Measurements from ENCODE around the gene PRRT3.
"Not testable (repeated sequence)": the region's sequence is repeated elsewhere in the genome, so short reads cannot be mapped to it uniquely, and the experiment has no call there.

Gene PRRT3

DNA sequence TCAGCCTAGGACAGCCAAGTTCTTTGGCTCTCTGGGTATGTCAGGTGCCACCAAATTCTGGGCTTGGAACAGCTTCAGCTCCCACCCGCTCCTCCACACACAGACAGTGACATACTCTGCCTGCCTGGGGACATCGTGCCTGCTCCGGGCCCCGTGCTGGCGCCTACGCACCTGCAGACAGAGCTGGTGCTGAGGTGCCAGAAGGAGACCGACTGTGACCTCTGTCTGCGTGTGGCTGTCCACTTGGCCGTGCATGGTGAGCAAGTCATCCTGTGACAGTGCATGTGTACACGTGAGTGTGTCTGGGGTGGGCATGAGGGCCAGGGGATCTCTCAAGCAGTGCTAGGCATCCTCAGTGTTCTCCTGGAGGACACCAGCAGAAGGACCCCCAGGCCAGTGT lies 34.4 kb downstream of the PRRT3 start:
- no peak for DNase-seq

DNA sequence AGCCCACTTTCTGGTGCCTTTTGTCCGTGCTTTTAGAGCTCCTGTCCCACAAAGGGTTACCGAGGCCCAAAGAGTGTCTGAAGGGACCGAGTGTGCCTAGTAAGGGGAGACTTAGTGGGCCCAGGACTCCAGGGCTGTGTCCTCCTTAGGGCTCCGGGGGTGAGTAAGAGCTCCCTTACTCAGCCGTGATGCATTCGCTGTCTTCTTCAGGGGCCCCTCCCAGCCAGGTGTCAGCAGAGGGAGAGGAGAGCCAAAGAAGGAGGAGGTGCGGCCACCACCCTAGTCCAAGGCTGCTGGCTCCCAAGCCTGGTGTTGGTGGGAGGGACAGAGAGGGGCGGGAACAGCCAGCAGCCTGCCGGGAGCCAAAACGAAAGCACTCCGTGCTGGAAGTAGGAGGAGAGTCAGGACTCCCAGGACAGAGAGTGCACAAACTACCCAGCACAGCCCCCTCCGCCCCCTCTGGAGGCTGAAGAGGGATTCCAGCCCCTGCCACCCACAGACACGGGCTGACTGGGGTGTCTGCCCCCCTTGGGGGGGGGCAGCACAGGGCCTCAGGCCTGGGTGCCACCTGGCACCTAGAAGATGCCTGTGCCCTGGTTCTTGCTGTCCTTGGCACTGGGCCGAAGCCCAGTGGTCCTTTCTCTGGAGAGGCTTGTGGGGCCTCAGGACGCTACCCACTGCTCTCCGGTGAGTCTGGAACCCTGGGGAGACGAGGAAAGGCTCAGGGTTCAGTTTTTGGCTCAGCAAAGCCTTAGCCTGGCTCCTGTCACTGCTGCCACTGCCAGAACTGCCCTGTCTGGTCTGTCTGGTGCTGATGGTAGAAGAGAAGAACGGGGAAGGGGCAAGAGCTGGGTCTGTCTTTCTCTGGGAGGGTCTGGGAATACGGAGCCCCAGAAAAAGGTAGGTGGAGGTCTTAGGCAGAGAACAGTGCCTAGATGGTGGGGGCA lies 35.2 kb downstream of the PRRT3 start, which contains the start of gene IL17RC:
Gene IL17RC, plus strand, starts transcription at position 365 of the 947 bp plus-strand sequence. Its CDS starts 218 bp downstream, at position 583.
- DNase-seq = no peak

DNA sequence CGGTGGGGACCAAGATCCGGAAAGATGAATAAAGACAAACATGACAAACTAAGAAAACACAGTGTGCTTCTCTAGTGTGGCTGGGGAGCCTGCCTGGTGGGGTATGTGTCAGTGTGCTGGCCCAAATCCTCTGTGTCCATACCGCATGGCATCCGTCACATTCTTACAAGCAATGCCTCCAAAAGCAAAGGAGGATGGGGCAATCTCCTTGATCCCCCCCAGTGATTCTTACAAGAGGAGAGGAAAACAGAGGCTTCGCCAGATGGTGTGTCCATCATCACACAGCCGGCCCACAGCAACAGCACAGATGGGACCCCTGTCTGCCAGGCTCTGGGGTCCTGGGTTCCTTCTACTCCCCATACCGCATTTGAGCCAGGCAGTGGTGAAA lies 35.9 kb downstream of the PRRT3 start:
- no peak for DNase-seq

DNA sequence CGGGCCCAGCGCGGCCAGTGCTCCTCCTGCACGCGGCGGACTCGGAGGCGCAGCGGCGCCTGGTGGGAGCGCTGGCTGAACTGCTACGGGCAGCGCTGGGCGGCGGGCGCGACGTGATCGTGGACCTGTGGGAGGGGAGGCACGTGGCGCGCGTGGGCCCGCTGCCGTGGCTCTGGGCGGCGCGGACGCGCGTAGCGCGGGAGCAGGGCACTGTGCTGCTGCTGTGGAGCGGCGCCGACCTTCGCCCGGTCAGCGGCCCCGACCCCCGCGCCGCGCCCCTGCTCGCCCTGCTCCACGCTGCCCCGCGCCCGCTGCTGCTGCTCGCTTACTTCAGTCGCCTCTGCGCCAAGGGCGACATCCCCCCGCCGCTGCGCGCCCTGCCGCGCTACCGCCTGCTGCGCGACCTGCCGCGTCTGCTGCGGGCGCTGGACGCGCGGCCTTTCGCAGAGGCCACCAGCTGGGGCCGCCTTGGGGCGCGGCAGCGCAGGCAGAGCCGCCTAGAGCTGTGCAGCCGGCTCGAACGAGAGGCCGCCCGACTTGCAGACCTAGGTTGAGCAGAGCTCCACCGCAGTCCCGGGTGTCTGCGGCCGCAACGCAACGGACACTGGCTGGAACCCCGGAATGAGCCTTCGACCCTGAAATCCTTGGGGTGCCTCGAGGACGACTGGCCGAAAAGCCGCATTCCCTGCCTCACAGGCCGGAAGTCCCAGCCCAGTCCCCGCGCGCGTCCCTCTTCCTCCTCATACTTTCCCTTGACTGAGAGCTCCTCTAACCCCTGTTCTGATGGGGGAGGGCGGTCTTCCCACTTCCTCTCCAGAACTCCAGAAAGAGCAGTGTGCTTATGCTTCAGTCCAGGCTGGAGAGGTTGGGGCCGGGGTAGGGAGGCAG lies 36.7 kb downstream of the PRRT3 start:
- DNase-seq = no peak

DNA sequence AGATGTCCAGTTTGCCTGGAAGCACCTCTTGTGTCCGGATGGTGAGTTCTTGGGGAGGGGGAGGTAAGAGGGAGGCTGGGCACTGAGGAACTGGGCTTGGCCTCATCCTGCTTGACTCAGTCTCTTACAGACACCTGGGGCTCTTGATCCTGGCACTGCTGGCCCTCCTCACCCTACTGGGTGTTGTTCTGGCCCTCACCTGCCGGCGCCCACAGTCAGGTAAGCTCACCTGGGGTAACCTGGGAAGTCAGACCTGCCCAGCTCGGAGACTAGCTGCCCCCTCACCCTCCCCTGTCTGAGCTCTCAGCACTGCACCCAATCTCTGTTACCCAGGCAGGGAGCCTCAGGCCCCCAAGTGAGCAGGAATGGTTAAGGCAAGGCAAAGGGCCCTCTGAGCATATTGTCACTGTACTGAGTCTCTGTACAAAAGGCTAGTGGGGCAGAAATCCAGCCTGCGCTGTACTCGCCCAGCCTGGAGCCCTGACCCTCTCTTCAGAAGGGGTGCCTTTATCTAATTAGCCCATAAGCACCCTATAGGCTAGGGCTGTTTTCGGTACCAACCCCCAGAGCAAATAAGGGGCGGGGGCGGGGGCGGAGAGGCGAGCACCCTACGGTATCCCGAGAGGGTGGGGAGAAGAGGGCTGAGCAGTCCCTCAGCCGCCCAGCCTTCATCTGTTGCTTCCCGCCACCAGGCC lies 37.5 kb downstream of the PRRT3 start:
- DNase-seq = no peak

DNA sequence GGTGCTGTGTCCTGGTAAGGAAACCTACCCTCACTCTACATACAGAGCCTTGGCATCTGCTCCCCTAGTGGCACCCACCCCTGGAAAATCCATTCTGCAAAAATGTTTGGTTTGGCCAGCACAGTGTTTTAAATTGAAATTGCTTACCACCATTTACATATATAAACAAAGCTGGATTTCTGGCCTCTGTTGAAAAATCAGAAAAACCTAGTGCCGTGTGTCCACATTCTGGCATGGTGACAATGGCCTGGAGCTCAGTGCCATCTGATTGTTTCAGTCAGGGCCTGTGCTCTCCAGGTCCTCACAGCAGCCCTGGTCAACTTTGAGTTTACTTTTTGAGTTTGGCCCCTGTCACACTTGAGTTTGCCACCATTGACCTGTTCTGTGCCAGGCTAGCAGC lies 38.2 kb downstream of the PRRT3 start:
- DNase-seq = no peak

DNA sequence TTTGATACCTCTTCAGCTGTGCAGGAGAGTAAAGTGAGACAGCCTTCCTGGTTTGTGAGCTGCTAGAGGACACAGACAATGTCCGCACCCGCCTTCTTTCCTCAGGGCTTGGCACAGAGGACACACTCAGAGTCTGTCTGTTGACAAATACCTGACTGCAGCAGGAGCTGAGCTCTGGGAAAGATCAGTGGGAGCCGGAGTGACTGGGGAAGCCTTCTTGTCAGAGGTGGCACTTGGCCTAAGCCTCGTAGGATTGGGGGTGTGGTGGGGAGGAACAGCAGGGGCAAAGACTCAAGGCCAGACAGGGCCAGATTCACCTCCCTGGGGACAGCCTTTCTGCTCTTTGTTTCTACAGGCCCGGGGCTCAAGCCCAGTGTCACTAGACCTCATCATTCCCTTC lies 38.6 kb downstream of the PRRT3 start:
- no peak for DNase-seq

DNA sequence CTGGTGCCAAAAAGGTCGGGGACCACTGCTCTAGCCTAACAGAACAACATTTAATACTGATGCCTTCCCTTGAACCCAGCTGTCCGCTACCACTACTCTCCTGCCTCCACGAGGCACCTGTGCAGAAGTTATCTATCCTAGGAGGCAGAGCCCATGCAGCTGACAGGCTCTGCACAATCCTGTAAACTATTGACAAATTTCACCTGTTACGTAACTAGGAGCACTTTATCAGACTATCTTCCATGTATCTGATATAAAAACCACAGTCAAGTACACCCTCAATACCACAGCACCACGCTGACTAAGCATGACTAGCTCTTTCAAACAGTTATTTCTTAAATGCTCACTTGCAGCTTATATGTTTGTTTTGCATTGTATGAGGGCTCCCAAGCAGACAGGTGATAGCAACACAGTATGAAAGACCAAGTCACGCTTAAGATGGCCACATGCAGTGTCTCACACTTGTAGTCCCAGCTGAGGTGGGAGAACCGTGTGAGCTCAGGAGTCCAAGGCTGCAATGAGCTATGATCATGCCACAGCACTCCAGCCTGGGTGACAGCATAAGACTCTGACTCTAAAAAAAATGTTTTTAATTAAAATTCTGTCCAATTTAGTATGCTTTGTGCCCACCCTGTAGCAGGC lies 39.8 kb downstream of the PRRT3 start:
- no peak for DNase-seq

DNA sequence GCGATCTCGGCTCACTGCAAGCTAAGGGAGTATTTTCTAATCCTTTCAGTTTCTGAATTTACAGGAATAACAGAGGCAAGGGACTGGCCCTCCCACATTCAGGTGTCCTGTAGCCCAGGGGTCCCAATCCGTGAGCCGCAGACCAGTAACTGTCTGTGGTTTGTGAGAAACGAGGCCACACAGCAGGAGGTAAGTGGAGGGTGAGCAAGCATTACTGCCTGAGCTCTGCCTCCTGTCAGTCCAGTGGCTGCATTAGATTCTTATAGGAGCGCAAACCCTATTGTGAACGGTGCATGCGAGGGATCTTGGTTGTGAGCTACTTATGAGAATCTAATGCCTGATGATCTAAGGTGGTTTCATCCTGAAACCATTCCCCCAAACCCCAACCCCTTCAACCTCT lies 40.3 kb downstream of the PRRT3 start:
- no peak for DNase-seq

DNA sequence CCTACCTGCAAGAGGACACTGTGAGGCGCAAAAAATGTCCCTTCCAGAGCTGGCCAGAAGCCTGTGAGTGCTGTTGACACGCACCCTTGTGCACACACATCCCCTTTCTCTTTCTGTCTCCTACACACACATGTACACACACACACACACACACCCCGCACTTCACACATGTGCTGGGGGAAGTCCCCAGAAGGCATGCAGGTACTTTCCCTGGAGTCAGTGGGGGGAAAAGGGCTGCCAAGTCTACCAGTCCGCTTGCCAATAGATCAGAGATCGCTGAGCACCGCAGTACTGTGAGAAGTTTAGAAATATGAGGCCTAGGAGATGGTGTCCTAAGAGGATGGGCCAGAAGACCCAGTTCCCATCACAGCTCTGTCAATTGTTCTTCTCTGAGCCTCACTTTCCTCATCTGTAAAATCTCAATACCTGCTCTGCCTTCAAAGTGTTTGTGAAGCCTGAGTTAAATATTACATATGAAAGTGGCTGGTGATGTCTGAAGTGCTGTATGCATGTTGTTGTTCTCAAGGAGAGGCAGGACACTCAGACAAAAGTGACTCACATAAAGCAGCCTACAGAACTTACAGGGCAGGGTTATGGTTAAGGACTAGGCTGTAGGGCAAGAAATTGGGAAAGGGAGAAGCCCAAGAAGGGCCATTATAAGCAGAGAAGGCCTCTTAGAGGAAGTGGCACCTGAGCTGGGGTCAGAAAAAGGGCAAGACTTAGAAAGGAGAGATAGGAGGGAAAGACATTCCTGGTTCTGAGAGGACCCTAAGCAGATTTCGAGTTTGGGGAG lies 42.8 kb downstream of the PRRT3 start:
- DNase-seq = no peak

DNA sequence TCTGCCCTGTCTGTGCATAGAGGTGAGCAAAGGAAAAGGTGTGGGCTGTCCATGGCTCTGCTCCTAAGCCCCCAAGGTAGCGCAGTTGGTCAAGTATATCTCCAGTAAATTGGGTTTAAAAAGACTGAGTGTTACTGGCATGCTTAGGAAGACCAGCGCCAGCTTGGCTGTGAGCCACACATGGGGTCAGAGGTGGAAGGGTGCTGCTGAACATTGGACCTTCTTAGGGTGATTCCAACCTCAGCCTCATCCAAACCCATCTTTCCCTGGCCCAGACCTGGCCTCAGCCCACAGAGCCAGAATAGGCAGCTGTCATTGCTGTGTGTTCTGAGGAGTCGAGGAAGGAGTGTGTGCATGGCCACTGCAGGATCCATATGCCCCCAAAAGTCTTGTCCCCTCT lies 43.9 kb downstream of the PRRT3 start:
- DNase-seq = no peak

DNA sequence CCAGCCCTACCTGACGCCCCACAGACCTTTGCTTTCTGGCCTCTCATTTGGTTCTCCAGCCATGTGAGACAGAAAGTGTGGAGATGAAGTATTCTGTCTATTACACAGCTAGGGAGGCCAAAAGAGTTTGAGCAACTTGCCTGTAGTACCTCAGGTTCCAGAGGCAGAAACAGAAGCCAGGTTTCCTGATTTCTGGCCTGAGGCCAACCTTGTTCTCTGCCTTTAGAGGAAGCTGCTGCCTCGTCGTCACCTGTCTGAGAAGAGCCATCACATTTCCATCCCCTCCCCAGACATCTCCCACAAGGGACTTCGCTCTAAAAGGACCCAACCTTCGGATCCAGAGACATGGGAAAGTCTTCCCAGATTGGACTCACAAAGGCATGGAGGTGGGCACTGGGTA lies 45.7 kb downstream of the PRRT3 start:
- DNase-seq = no peak

DNA sequence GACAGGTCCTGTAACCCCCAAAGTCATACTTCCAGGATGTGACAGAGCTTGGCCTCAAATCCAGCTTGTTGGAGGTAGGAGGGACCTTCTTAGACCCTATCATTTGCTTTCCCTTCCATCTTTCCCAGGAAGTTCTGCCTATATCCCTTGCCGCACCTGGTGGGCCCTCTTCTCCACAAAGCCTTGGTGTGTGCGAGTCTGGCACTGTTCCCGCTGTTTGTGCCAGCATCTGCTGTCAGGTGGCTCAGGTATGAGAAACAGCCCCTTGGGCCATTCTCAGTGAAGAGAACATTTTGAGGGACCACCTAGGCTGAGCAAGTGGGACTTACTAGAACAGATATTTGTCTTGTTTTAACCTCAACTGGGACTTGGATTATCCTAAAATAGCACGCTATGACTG lies 48.3 kb downstream of the PRRT3 start:
- DNase-seq = no peak

DNA sequence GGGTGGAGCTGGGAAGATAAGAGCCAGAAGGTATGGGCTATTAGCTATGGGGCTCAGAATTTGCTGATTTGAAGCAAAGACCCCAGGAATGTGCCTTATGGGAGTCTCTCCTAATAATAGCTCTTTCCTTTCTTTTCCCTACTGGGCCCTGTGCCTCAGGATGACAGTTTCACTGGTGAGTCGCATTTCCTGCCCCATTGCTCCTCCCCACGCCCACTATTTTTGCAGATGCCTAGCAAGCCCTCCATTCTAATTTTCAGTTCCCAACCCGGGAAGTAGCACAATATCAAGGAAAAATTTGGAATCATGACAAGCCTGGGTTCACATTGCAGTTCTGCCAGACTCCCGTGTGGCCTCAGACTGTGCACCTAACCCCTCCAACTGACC lies 49.0 kb downstream of the PRRT3 start:
- DNase-seq = no peak

DNA sequence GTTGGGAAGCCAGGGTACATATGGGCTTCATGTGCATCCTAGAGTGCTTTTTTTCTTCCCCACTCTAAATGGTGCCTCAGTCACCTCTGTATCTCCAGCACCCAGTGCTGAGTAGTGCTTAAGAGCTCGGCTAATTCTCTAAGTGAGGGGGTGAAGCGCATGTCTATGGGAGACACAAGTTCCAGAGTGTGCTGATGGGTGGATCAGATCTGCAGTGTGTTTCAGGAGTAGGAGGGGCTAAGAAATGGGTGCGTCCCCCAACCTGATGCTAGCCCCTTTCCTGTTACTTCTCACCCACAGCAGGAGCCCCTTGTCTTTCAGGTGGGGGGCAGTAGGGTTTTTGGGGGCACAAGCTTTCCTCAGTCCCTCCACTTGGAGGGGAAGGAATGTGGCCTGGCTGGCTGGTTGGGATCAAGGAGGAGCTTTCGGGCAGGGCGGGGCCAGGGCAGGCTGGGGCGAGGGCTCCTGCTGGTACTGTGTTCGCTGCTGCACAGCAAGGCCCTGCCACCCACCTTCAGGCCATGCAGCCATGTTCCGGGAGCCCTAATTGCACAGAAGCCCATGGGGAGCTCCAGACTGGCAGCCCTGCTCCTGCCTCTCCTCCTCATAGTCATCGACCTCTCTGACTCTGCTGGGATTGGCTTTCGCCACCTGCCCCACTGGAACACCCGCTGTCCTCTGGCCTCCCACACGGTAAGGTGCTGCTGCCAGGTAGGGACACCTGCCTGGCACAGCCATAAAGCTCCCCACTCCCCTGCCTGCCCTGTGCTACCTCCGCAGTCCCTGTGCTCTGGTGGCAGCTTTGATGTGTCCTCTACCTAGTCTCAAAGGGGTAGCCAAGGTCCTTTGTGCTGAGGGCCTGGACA lies 49.6 kb downstream of the PRRT3 start, which contains the start of gene IL17RE:
Gene IL17RE, plus strand, starts transcription at position 477 of the 866 bp plus-strand sequence. Its CDS starts 85 bp downstream, at position 562.
- DNase-seq = no peak

DNA sequence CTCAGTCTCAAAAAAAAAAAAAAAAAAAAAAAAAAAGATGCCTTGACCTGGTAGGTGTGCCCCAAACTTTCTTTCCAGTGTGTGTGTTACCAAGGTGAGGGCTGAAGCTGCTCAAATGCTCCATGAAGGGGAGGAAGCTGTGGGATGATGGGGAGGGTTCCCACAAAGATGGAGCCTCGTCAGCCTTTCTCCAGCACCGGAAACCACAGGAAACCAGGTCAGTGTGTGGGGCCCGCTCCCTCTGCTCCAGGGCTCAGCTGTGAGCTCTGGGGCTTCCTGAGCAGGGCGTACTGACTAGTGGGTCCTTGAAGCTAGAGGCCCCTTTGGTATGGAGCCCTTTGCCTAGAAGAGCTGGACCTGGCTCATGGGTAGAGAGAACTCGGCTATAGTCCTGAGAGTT lies 50.2 kb downstream of the PRRT3 start:
- peak; percentile 62 for DNase-seq

DNA sequence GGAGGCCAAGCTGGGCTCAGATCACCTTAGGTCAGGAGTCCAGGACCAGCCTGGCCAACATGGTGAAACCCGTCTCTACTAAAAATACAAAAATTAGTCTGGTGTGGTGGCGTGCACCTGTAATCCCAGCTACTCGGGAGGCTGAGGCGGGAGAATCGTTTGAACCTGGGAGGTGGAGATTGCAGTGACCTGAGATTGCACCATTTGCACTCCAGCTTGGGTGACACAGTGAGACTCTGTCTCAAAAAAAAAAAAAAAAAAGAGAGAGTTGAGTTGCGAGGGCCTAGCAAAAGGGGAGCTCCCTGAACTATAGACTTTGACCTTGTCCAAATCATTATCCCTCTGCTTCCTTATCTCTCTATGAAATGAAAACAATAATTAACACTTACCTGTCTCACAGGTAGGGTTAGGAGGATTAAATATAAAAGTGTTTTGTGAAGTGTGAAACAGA lies 51.2 kb downstream of the PRRT3 start:
- not testable (repeated sequence) for DNase-seq

DNA sequence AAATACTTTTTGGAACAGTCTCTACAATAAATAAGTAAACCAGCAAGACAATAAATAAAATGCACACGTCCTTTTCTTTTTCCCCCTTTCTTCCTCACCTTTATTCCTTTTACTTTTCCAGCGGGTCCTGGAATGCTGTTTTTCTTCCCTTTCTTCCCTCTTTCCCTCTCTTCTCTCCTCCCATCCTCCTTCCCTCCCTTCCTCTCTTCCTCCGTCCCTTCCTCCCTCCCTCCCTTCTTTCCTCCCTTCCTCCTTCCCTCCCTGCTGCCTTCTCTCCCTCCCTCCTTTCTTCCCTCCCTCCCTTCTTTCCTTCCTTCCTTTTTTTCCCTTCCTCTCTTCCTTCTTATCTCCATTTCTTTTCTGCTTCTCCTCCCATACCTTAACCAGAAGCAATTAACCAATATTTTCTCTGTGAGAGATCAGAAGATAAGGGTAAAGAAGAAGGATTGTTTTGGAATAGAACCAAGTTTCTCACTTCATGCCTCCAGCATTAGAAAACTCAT lies 52.9 kb downstream of the PRRT3 start:
- DNase-seq = no peak

DNA sequence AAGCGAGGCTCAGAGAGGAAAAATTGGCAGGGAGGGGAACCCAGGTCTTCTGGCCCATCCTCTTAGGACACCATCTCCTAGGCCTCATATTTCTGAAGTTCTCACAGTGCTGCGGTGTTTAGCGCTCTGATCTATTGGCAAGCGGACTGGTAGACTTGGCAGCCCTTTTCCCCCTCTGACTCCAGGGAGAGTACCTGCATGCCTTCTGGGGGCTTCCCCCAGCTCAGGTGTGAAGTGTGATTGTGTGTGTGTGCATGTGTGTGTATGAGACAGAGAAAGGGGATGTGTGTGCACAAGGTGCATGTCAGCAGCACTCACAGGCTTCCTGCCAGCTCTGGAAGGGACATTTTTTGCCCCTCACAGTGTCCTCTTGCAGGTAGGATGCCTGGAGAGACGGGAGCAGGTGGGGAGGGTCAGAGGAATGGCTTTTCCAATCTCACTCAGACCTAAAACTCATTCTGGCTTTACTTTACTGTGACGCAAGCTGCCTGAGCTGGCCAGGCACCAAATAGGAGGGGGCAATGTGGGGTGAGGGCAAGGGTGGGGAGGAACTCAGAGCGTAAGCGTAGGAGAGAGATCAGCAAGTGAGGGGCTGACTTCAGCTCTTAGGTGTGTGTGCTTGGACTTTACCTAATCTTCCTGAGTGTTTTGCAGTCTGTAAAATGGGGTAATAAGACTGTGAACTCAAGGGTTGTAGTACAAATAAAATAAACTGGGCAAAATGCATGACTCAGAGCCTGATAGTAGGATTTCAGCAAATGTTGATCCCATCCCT lies 53.6 kb downstream of the PRRT3 start:
- DNase-seq = no peak

All from activated CD4-positive, alpha-beta T cell treated with anti-CD3 and anti-CD28 coated beads, Interleukin-2, amount 50 U/mL, for 16 hours (primary cell).